K562 (cell line): ENCODE results near the gene ST7. TPM values are rescaled to one million over a fixed set of nuclear protein-coding genes. Genes with fewer than 3 reads are reported as not detected.

Experiments
- ADNP ChIP-seq: fragments of 200-800 bp; sonication (Bioruptor generic); IDR thresholded peaks from 2 replicates; pipeline ENCODE4 v1.6.1; 2016; ENCODE audit warnings: missing genetic modification characterization, missing compliant biosample characterization
- CREM ChIP-seq: IDR thresholded peaks from 2 replicates; pipeline ENCODE4 v1.6.1; 2014; ENCODE audit warnings: antibody characterized with exemption, low read depth
- DMBX1 ChIP-seq: fragments of 250-450 bp; sonication (Bioruptor Pico); IDR thresholded peaks from 2 replicates; pipeline ENCODE4 v1.8.0; 2022; ENCODE audit warnings: inconsistent platforms, mild to moderate bottlenecking, moderate library complexity, borderline replicate concordance
- KDM4B ChIP-seq, 2 experiments: fragments of 450-650 bp in 1 of 2; sonication (generic) in 1 of 2; IDR thresholded peaks; 2 replicates each; pipeline ENCODE4 v1.6.1; 2016 to 2017; ENCODE audit warnings: borderline replicate concordance in 2 of 2, antibody characterized with exemption in 1 of 2, low read depth in 1 of 2, mild to moderate bottlenecking in 1 of 2
- LCOR ChIP-seq: sonication (generic); formaldehyde crosslinking; IDR thresholded peaks from 2 replicates; pipeline ENCODE4 v1.8.0; 2022; ENCODE audit warnings: mild to moderate bottlenecking, missing genetic modification reagents
- MCM2 ChIP-seq: fragments of 450-650 bp; IDR thresholded peaks from 2 replicates; pipeline ENCODE4 v1.6.1; 2017; ENCODE audit warnings: low read depth, mild to moderate bottlenecking
- MCM7 ChIP-seq, 2 experiments: fragments of 450-650 bp; IDR thresholded peaks; 2 replicates each; pipeline ENCODE4 v1.6.1; 2016 to 2018
- MTA1 ChIP-seq: fragments of 450-650 bp; IDR thresholded peaks from 2 replicates; pipeline ENCODE4 v1.6.1; 2017; ENCODE audit warnings: borderline replicate concordance
- NCOR1 ChIP-seq: fragments of 450-650 bp; IDR thresholded peaks from 2 replicates; pipeline ENCODE4 v1.6.1; 2016; ENCODE audit warnings: mild to moderate bottlenecking, moderate library complexity
- NR2C1 ChIP-seq, 2 experiments: fragments of 450-650 bp; IDR thresholded peaks; 2 replicates each; pipeline ENCODE4 v1.6.1; 2017; ENCODE audit warnings: mild to moderate bottlenecking in 2 of 2, antibody characterized with exemption in 1 of 2, inconsistent platforms in 1 of 2, missing compliant biosample characterization in 1 of 2, missing genetic modification characterization in 1 of 2
- SMARCB1 ChIP-seq: IDR thresholded peaks from 2 replicates; pipeline ENCODE4 v1.6.1; 2011; ENCODE audit warnings: improper control_type of control experiment, low read depth; ENCODE audit not compliant: insufficient read length
- TEAD2 ChIP-seq: fragments of 450-650 bp; IDR thresholded peaks from 2 replicates; pipeline ENCODE4 v1.6.1; 2016; ENCODE audit warnings: missing genetic modification characterization, control low read depth, missing compliant biosample characterization
- TRIM24 ChIP-seq, 2 experiments: fragments of 450-650 bp; IDR thresholded peaks; 2 replicates each; pipeline ENCODE4 v1.6.1; 2016
- ZFX ChIP-seq: sonication (generic); formaldehyde crosslinking; IDR thresholded peaks from 2 replicates; pipeline ENCODE4 v1.8.0; 2022; ENCODE audit warnings: mild to moderate bottlenecking, missing genetic modification reagents, moderate library complexity
- ZNF3 ChIP-seq: fragments of 250-450 bp; sonication (Bioruptor Pico); IDR thresholded peaks from 2 replicates; pipeline ENCODE4 v1.5.0; 2021; ENCODE audit warnings: mild to moderate bottlenecking, moderate library complexity
- ZNF79 ChIP-seq: fragments of 250-450 bp; sonication (Bioruptor Pico); IDR thresholded peaks from 2 replicates; pipeline ENCODE4 v1.4.0; 2020; ENCODE audit warnings: low read depth, mild to moderate bottlenecking, moderate library complexity
- polyA plus RNA-seq, 8 experiments: library from polyadenylated mRNA; depleted of rRNA in 4 of 8; stranded (reverse) in 5 of 8; unstranded in 3 of 8; fragments of >200 nt; fragmentation: Nextera tagmentation in 2 of 8; fragmentation: Illumina TruSeq in 1 of 8; extraction: Ambion mirVana in 2 of 8; extraction: Trizol in 1 of 8; gene quantifications; 2 replicates each; pipeline versions ENCODE4 v1.2.1 to v1.2.3, GENCODE V29; 2011 to 2014; ENCODE audit warnings: inconsistent platforms in 1 of 8, missing spikeins in 1 of 8
- total RNA-seq, 7 experiments: library from RNA; depleted of rRNA in 6 of 7; stranded (reverse); fragments of >200 nt in 6 of 7; fragmentation: Illumina TruSeq in 2 of 7; extraction: Trizol in 2 of 7; gene quantifications; 2 replicates each; pipeline versions ENCODE4 v1.2.1 to v1.2.3, GENCODE V29; 2011 to 2021; ENCODE audit warnings: low replicate concordance in 1 of 7
- TF ChIP-seq, protein P1 (sequence below): fragments of 250-450 bp; sonication (Bioruptor Pico); IDR thresholded peaks from 2 replicates; pipeline ENCODE4 v1.8.0; 2021; ENCODE audit warnings: moderate library complexity, mild to moderate bottlenecking, inconsistent platforms
- TF ChIP-seq, protein P2 (sequence below): fragments of 450-650 bp; IDR thresholded peaks from 2 replicates; pipeline ENCODE4 v1.6.1; 2014; ENCODE audit warnings: low read depth, mild to moderate bottlenecking, moderate library complexity, borderline replicate concordance
- TF ChIP-seq, protein P3 (sequence below), 2 experiments: fragments of 150-350 bp in 1 of 2; IDR thresholded peaks; 2 replicates each; pipeline ENCODE4 v1.6.1; 2012 to 2016; ENCODE audit warnings: low read depth in 2 of 2, low read length in 2 of 2, mild to moderate bottlenecking in 1 of 2, moderate library complexity in 1 of 2
- TF ChIP-seq, protein P4 (sequence below): fragments of 450-650 bp; IDR thresholded peaks from 2 replicates; pipeline ENCODE4 v1.6.1; 2016; ENCODE audit warnings: low read depth, mild to moderate bottlenecking, moderate library complexity

The ST7 gene
- total and polyA plus RNA-seq, 9 of the 15 experiments (the other 6 are each of a cell fraction or from before 2014, with no cell fraction given), result 23.9 to 56.3 (median 36.9) TPM

DNA sequence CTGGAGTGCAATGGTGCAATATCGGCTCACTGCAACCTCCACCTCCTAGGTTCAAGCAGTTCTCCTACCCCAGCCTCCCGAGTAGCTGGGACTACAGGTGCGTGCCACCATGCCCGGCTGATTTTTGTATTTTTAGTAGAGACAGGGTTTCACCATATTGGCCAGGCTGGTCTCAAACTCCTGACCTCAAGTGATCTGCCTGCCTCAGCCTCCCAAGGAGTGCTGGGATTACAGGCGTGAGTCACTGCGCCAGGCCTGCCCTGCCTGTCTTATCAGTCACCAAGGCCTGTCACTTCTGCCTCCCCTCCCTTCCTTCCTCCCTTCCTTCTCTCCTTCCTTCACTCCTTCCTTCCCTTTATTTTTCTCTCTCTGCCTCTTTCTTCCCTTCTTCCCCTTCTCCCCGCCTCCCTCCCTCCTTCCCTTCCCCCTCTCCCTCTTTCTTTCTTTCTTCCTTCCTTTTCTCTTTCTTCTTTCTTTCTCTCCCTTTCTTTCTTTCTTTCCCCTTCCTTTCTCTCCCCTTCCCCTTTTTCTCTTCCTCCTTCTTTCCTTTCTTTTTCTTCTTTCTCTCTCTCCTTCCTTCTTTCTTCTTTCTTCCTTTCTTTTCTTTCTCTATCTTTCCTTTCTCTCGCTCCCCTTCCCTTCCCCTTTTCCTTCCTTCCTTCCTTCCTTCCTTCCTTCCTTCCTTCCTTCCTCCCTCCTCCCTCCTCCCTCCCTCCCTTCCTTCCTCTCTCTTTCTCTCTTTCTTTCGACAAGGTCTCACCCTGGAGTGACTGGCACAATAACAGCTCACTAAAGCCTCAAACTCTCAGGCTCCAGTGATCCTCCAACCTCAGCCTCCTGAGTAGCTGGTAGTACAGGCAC lies 3.1 kb upstream of the ST7 start (continued):
- TF ChIP-seq, protein P1, sequence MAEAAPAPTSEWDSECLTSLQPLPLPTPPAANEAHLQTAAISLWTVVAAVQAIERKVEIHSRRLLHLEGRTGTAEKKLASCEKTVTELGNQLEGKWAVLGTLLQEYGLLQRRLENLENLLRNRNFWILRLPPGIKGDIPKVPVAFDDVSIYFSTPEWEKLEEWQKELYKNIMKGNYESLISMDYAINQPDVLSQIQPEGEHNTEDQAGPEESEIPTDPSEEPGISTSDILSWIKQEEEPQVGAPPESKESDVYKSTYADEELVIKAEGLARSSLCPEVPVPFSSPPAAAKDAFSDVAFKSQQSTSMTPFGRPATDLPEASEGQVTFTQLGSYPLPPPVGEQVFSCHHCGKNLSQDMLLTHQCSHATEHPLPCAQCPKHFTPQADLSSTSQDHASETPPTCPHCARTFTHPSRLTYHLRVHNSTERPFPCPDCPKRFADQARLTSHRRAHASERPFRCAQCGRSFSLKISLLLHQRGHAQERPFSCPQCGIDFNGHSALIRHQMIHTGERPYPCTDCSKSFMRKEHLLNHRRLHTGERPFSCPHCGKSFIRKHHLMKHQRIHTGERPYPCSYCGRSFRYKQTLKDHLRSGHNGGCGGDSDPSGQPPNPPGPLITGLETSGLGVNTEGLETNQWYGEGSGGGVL (CRISPR knock-in tag), result no peak
- TF ChIP-seq, protein P2, sequence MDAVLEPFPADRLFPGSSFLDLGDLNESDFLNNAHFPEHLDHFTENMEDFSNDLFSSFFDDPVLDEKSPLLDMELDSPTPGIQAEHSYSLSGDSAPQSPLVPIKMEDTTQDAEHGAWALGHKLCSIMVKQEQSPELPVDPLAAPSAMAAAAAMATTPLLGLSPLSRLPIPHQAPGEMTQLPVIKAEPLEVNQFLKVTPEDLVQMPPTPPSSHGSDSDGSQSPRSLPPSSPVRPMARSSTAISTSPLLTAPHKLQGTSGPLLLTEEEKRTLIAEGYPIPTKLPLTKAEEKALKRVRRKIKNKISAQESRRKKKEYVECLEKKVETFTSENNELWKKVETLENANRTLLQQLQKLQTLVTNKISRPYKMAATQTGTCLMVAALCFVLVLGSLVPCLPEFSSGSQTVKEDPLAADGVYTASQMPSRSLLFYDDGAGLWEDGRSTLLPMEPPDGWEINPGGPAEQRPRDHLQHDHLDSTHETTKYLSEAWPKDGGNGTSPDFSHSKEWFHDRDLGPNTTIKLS, result no peak
- TF ChIP-seq NCOR1, result peak; percentile 97
- no peak for TF ChIP-seq ADNP (tag)
- TF ChIP-seq DMBX1 (CRISPR knock-in tag), result 0 out of 2 replicates have a peak, but pooled peaks have one; percentile 72
- TF ChIP-seq, protein P3, sequence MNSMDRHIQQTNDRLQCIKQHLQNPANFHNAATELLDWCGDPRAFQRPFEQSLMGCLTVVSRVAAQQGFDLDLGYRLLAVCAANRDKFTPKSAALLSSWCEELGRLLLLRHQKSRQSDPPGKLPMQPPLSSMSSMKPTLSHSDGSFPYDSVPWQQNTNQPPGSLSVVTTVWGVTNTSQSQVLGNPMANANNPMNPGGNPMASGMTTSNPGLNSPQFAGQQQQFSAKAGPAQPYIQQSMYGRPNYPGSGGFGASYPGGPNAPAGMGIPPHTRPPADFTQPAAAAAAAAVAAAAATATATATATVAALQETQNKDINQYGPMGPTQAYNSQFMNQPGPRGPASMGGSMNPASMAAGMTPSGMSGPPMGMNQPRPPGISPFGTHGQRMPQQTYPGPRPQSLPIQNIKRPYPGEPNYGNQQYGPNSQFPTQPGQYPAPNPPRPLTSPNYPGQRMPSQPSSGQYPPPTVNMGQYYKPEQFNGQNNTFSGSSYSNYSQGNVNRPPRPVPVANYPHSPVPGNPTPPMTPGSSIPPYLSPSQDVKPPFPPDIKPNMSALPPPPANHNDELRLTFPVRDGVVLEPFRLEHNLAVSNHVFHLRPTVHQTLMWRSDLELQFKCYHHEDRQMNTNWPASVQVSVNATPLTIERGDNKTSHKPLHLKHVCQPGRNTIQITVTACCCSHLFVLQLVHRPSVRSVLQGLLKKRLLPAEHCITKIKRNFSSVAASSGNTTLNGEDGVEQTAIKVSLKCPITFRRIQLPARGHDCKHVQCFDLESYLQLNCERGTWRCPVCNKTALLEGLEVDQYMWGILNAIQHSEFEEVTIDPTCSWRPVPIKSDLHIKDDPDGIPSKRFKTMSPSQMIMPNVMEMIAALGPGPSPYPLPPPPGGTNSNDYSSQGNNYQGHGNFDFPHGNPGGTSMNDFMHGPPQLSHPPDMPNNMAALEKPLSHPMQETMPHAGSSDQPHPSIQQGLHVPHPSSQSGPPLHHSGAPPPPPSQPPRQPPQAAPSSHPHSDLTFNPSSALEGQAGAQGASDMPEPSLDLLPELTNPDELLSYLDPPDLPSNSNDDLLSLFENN (IDR thresholded peaks at IDR 0.05; ENCODE audit: low read depth in 2 of 2, low read length in 2 of 2), result peak in 1 of 2 experiments; percentile 76; a peak in 2 of 4 replicates
- TF ChIP-seq KDM4B (IDR thresholded peaks at IDR 0.05; ENCODE audit: borderline replicate concordance in 2 of 2, low read depth in 1 of 2), result 0 out of 4 replicates have a peak, but pooled peaks of 1 of the 2 experiments have one; percentile 46
- peak; percentile 46 for TF ChIP-seq ZFX (CRISPR knock-in tag)
- TF ChIP-seq MCM7 (IDR thresholded peaks at IDR 0.05), result peak in 1 of 2 experiments; percentile 97; a peak in 2 of 4 replicates
- TF ChIP-seq TEAD2 (tag), result no peak
- TF ChIP-seq MTA1, result peak; percentile 99
- TF ChIP-seq TRIM24 (IDR thresholded peaks at IDR 0.05), result peak; percentile 97
- TF ChIP-seq CREM, result peak; percentile 83
- TF ChIP-seq, protein P4, sequence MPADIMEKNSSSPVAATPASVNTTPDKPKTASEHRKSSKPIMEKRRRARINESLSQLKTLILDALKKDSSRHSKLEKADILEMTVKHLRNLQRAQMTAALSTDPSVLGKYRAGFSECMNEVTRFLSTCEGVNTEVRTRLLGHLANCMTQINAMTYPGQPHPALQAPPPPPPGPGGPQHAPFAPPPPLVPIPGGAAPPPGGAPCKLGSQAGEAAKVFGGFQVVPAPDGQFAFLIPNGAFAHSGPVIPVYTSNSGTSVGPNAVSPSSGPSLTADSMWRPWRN, result peak; percentile 75
- no peak for TF ChIP-seq ZNF3 (CRISPR knock-in tag)
- TF ChIP-seq SMARCB1, result no peak
- TF ChIP-seq NR2C1 (IDR thresholded peaks at IDR 0.05), result peak; percentile 83
- 0 out of 2 replicates have a peak, but pooled peaks have one; percentile 37 for TF ChIP-seq NR2C1 (tag; IDR thresholded peaks at IDR 0.05)
- TF ChIP-seq LCOR (CRISPR knock-in tag), result 0 out of 2 replicates have a peak, but pooled peaks have one; percentile 39
- no peak; the same call in 1 of the 2 replicates for TF ChIP-seq MCM2
- no peak for TF ChIP-seq ZNF79 (CRISPR knock-in tag)
